ENCODE measurements around the gene PITX3. TPM values are rescaled to one million over a fixed set of nuclear protein-coding genes. Genes with fewer than 3 reads are reported as not detected.

Gene PITX3
- total RNA-seq, 1 experiment from 2014 or later = 1.9 TPM

- Histone ChIP-seq H2AFZ (ENCODE audit: low read depth, low read length, poor library complexity, severe bottlenecking) (no peak overlapping the region), H3K4me3 (replicated peaks in 1 of 2; ENCODE audit: low read depth in 1 of 2, low read length in 2 of 2) (no peak overlapping the region), H3K4me2 (ENCODE audit: low read length) (no peak overlapping the region), H3K9ac (ENCODE audit: low read length) (no peak overlapping the region), H3K27ac (ENCODE audit: low read depth, low read length) (no peak overlapping the region), H3K36me3 (ENCODE audit: control insufficient read depth in 1 of 2, insufficient read depth in 2 of 2, low read length in 2 of 2) (peaks cover 17 to 21% of the 10 kb centered on the region in 2 experiments), H4K20me1 (ENCODE audit: insufficient read depth) (peaks cover 5% of the 10 kb centered on the region; the same call in 1 of the 2 replicates), H3K4me1 (ENCODE audit: control insufficient read depth in 1 of 2, insufficient read depth in 2 of 2, low read length in 2 of 2) (no peaks in the 10 kb centered on the region), H3K27me3 (ENCODE audit: insufficient read depth, low read length) (no peaks in the 10 kb centered on the region), H3K79me2 (ENCODE audit: insufficient read depth, low read length) (peaks cover 58% of the 10 kb centered on the region), H3K9me2 (ENCODE audit: insufficient read depth) (no peaks in the 10 kb centered on the region), H3K9me3 (ENCODE audit: control insufficient read depth in 1 of 2, insufficient read depth in 1 of 2, low read depth in 1 of 2, low read length in 2 of 2) (no peaks in the 10 kb centered on the region)
- ChIA-PET CTCF (interaction anchor here (1.0 kb wide), 1 partner anchor 30 kb away, joined by 3 read pairs; no protein-coding TSS in a partner anchor), RAD21 (ENCODE audit: low non-redundant PET in 1 of 2, low total read pairs in 2 of 2, uncharacterized antibody in 2 of 2, unreplicated experiment in 2 of 2) (interaction anchor here in 1 of 2 experiments (1.1 kb wide), 1 partner anchor 90 kb away, joined by 3 read pairs; no protein-coding TSS in a partner anchor), POLR2A (interaction anchor here (1.3 to 2.0 kb wide), 2 partner anchors 9 to 11 kb away, joined by 3 to 5 read pairs; no protein-coding TSS in a partner anchor)
- TF ChIP-seq EZH2phosphoT487 (IDR thresholded peaks at IDR 0.05; ENCODE audit: borderline replicate concordance) = no peak
- TF ChIP-seq EZH2 (IDR thresholded peaks at IDR 0.05) = no peak
- TF ChIP-seq CBX3 (IDR thresholded peaks at IDR 0.05; ENCODE audit: low read depth) = no peak
- no peak for TF ChIP-seq CEBPB (IDR thresholded peaks at IDR 0.05; ENCODE audit: low read depth)
- no peak for TF ChIP-seq SIN3A (IDR thresholded peaks at IDR 0.05; ENCODE audit: low read depth)
- TF ChIP-seq FOSL1 (IDR thresholded peaks at IDR 0.05; ENCODE audit: low read depth) = no peak
- TF ChIP-seq ELF1 (IDR thresholded peaks at IDR 0.05; ENCODE audit: borderline replicate concordance, low read depth) = no peak
- no peak for TF ChIP-seq MAX (IDR thresholded peaks at IDR 0.05)
- TF ChIP-seq YY1 (IDR thresholded peaks at IDR 0.05; ENCODE audit: extremely low read depth, insufficient replicate concordance, low read depth, low read length) = no peak
- ATAC-seq = no peak
- intact Hi-C loops (cut with micrococcal nuclease) = no loop called here
- BruUV-seq (replicated peaks) = no TSS peak
- DNase-seq (ENCODE audit: low read depth, low spot score) = no peak
Observed at GRCh38 chr10:102261842-102262241, 20.5 kb upstream of the PITX3 start.

GRCh38 chr10:102261196-102261595 lies 19.9 kb upstream of the PITX3 start:
- Histone ChIP-seq H3K4me2 (ENCODE audit: low read length) (no peak overlapping the region), H2AFZ (ENCODE audit: low read depth, low read length, poor library complexity, severe bottlenecking) (no peak overlapping the region), H3K9me3 (ENCODE audit: control insufficient read depth in 1 of 2, insufficient read depth in 1 of 2, low read depth in 1 of 2, low read length in 2 of 2) (no peaks in the 10 kb centered on the region), H3K27me3 (ENCODE audit: insufficient read depth, low read length) (no peaks in the 10 kb centered on the region), H3K4me1 (ENCODE audit: control insufficient read depth in 1 of 2, insufficient read depth in 2 of 2, low read length in 2 of 2) (no peaks in the 10 kb centered on the region), H3K9ac (ENCODE audit: low read length) (no peak overlapping the region), H3K36me3 (ENCODE audit: control insufficient read depth in 1 of 2, insufficient read depth in 2 of 2, low read length in 2 of 2) (peaks cover 17 to 18% of the 10 kb centered on the region in 2 experiments), H3K27ac (ENCODE audit: low read depth, low read length) (no peak overlapping the region), H4K20me1 (ENCODE audit: insufficient read depth) (peaks cover 5% of the 10 kb centered on the region; the same call in 1 of the 2 replicates), H3K4me3 (replicated peaks in 1 of 2; ENCODE audit: low read depth in 1 of 2, low read length in 2 of 2) (no peak overlapping the region), H3K79me2 (ENCODE audit: insufficient read depth, low read length) (peaks cover 58% of the 10 kb centered on the region), H3K9me2 (ENCODE audit: insufficient read depth) (no peaks in the 10 kb centered on the region)
- POLR2A ChIA-PET = interaction anchor here (2.0 kb wide), 1 partner anchor 10 kb away, joined by 5 read pairs; no protein-coding TSS in a partner anchor
- intact Hi-C loops (cut with micrococcal nuclease) = no loop called here
- RAD21 ChIA-PET (ENCODE audit: low non-redundant PET in 1 of 2, low total read pairs in 2 of 2, uncharacterized antibody in 2 of 2, unreplicated experiment in 2 of 2) = no interaction called here
- no peak for TF ChIP-seq SP1 (IDR thresholded peaks at IDR 0.05; ENCODE audit: low read depth)
- no peak for TF ChIP-seq TCF7L2 (IDR thresholded peaks at IDR 0.05; ENCODE audit: borderline replicate concordance, extremely low read depth, insufficient read depth, insufficient read length)
- TF ChIP-seq YY1 (IDR thresholded peaks at IDR 0.05; ENCODE audit: extremely low read depth, insufficient replicate concordance, low read depth, low read length) = no peak
- TF ChIP-seq FOSL1 (IDR thresholded peaks at IDR 0.05; ENCODE audit: low read depth) = no peak
- TF ChIP-seq POLR2A (IDR thresholded peaks at IDR 0.05; ENCODE audit: borderline replicate concordance, extremely low read depth, insufficient read depth, insufficient read length) = no peak
- no peak for TF ChIP-seq JUND (IDR thresholded peaks at IDR 0.05)
- TF ChIP-seq ZBTB33 (IDR thresholded peaks at IDR 0.05; ENCODE audit: extremely low read depth, insufficient replicate concordance, low read length) = no peak
- TF ChIP-seq POLR2AphosphoS5 (IDR thresholded peaks at IDR 0.05; ENCODE audit: low read depth, low read length) = no peak
- TF ChIP-seq RAD21 (IDR thresholded peaks at IDR 0.05; ENCODE audit: low read depth) = no peak
- TF ChIP-seq SIN3A (IDR thresholded peaks at IDR 0.05; ENCODE audit: low read depth) = no peak
- no peak for TF ChIP-seq EGR1 (IDR thresholded peaks at IDR 0.05; ENCODE audit: low read depth)
- TF ChIP-seq CBX3 (IDR thresholded peaks at IDR 0.05; ENCODE audit: low read depth) = no peak
- TF ChIP-seq EZH2phosphoT487 (IDR thresholded peaks at IDR 0.05; ENCODE audit: borderline replicate concordance) = no peak
- CTCF ChIA-PET = interaction anchor here (1.0 kb wide), 1 partner anchor 29 kb away, joined by 3 read pairs; no protein-coding TSS in a partner anchor
- TSS peak; percentile 7 for BruUV-seq (replicated peaks)
- no peak for ATAC-seq
- DNase-seq (ENCODE audit: low read depth, low spot score) = no peak

Data from HCT116 (cell line).